HG03108 (cell line): ENCODE results near the gene LLGL2.

ENCODE experiments used
- ATAC-seq: cut with Tn5 transposase; IDR thresholded peaks from one replicate; pipeline ENCODE4 v1.9.1; 2021; ENCODE audit warnings: moderate library complexity; ENCODE audit not compliant: unreplicated experiment

LLGL2 gene

GRCh38 chr17:75548813-75549212 lies 23.3 kb downstream of the LLGL2 start:
- ATAC-seq = no peak

- no peak for ATAC-seq
These were observed 24.0 kb downstream of the LLGL2 start for GRCh38 chr17:75549246-75550138.

GRCh38 chr17:75550139-75550465 lies 24.6 kb downstream of the LLGL2 start:
- ATAC-seq = no peak

GRCh38 chr17:75551266-75551665 lies 25.8 kb downstream of the LLGL2 start:
- no peak for ATAC-seq

- no peak for ATAC-seq
These were observed 27.2 kb downstream of the LLGL2 start for GRCh38 chr17:75552425-75553294.

GRCh38 chr17:75553295-75554110 lies 28.0 kb downstream of the LLGL2 start:
- ATAC-seq = no peak

- no peak for ATAC-seq
These were observed 30.2 kb downstream of the LLGL2 start for GRCh38 chr17:75555679-75556153.

GRCh38 chr17:75557075-75557851 lies 31.8 kb downstream of the LLGL2 start:
- ATAC-seq = no peak

GRCh38 chr17:75557852-75558665 lies 32.6 kb downstream of the LLGL2 start:
- no peak for ATAC-seq

- ATAC-seq = no peak
These were observed 33.4 kb downstream of the LLGL2 start for GRCh38 chr17:75558666-75559530.

GRCh38 chr17:75559958-75560533 lies 34.5 kb downstream of the LLGL2 start:
- ATAC-seq = no peak

- no peak for ATAC-seq
These were observed 36.6 kb downstream of the LLGL2 start for GRCh38 chr17:75561927-75562603.

- no peak for ATAC-seq
These were observed 37.7 kb downstream of the LLGL2 start for GRCh38 chr17:75563063-75563758.

GRCh38 chr17:75564195-75564594 lies 38.7 kb downstream of the LLGL2 start:
- ATAC-seq = no peak

- no peak for ATAC-seq
These were observed 39.6 kb downstream of the LLGL2 start for GRCh38 chr17:75565066-75565465.

- ATAC-seq = no peak
These were observed 40.1 kb downstream of the LLGL2 start for GRCh38 chr17:75565618-75566017.

GRCh38 chr17:75566416-75566815 lies 40.9 kb downstream of the LLGL2 start:
- ATAC-seq = no peak
